Mesenchymal stem cell (in vitro differentiated cells and primary cell): ENCODE data around the gene PHIP.
"Not testable (repeated sequence)": the region's sequence is repeated elsewhere in the genome, so short reads cannot be mapped to it uniquely, and the experiment has no call there.

Experiments used
- DNase-seq: peaks from one replicate; pipeline ENCODE4 v3.0.0-alpha.2; 2013
- H2AFZ ChIP-seq: one replicate; pipeline ENCODE4 v1.6.1; 2013; ENCODE audit warnings: low read depth, mild to moderate bottlenecking, control low read depth, inconsistent platforms, low read length, moderate library complexity
- H2AK5ac ChIP-seq: 2 replicates; pipeline ENCODE4 v1.6.1; 2013; ENCODE audit warnings: low read length, moderate library complexity, mild to moderate bottlenecking, inconsistent platforms; ENCODE audit not compliant: severe bottlenecking
- H2BK120ac ChIP-seq: one replicate; pipeline ENCODE4 v1.6.1; 2013; ENCODE audit warnings: low read depth, mild to moderate bottlenecking, inconsistent platforms, low read length, moderate library complexity
- H2BK12ac ChIP-seq, 2 experiments: one replicate each; pipeline ENCODE4 v1.6.1; 2013; ENCODE audit warnings: inconsistent platforms in 2 of 2, low read length in 2 of 2, mild to moderate bottlenecking in 2 of 2, moderate library complexity in 2 of 2, control low read depth in 1 of 2
- H2BK15ac ChIP-seq: one replicate; pipeline ENCODE4 v1.6.1; 2013; ENCODE audit warnings: mild to moderate bottlenecking, low read depth, inconsistent platforms; ENCODE audit not compliant: poor library complexity, severe bottlenecking
- H2BK5ac ChIP-seq: 2 replicates; pipeline ENCODE4 v1.6.1; 2013; ENCODE audit warnings: low read depth, mild to moderate bottlenecking, low read length, control low read depth, inconsistent platforms; ENCODE audit not compliant: poor library complexity, severe bottlenecking
- H3K14ac ChIP-seq, 2 experiments: one replicate each; pipeline ENCODE4 v1.6.1; 2013; ENCODE audit warnings: inconsistent platforms in 2 of 2, low read length in 2 of 2, control low read depth in 1 of 2, mild to moderate bottlenecking in 1 of 2, moderate library complexity in 1 of 2
- H3K18ac ChIP-seq, 2 experiments: one replicate each; pipeline ENCODE4 v1.6.1; 2013; ENCODE audit warnings: inconsistent platforms in 2 of 2, low read length in 2 of 2, control low read depth in 1 of 2, low read depth in 1 of 2, mild to moderate bottlenecking in 1 of 2
- H3K23ac ChIP-seq, 2 experiments: one replicate each; pipeline ENCODE4 v1.6.1; 2013; ENCODE audit warnings: inconsistent platforms in 2 of 2, low read length in 2 of 2, mild to moderate bottlenecking in 2 of 2, moderate library complexity in 2 of 2, control low read depth in 1 of 2
- H3K27ac ChIP-seq: 2 replicates; pipeline ENCODE4 v1.5.1; 2013; ENCODE audit warnings: mild to moderate bottlenecking, moderate library complexity, low read length, control low read depth, inconsistent platforms; ENCODE audit not compliant: poor library complexity, severe bottlenecking
- H3K27me3 ChIP-seq, 2 experiments: 2 replicates each; pipeline versions ENCODE4 v1.6.1 to v1.7.0; 2013; ENCODE audit warnings: low read length in 2 of 2, mild to moderate bottlenecking in 2 of 2, moderate library complexity in 2 of 2, control low read depth in 1 of 2, inconsistent platforms in 1 of 2; ENCODE audit not compliant: control insufficient read depth in 1 of 2, insufficient read depth in 1 of 2
- H3K36me3 ChIP-seq, 2 experiments: 2 replicates each; pipeline versions ENCODE4 v1.6.1 to v1.7.0; 2013; ENCODE audit warnings: low read length in 2 of 2, control low read depth in 1 of 2, inconsistent platforms in 1 of 2, low read depth in 1 of 2, mild to moderate bottlenecking in 1 of 2; ENCODE audit not compliant: insufficient read depth in 2 of 2, control insufficient read depth in 1 of 2
- H3K4ac ChIP-seq, 2 experiments: one replicate each; pipeline ENCODE4 v1.6.1; 2013; ENCODE audit warnings: inconsistent platforms in 2 of 2, low read length in 2 of 2, mild to moderate bottlenecking in 2 of 2, moderate library complexity in 2 of 2, control low read depth in 1 of 2, low read depth in 1 of 2
- H3K4me1 ChIP-seq: 2 replicates; pipeline ENCODE4 v1.6.1; 2013; ENCODE audit warnings: low read depth, low read length, control low read depth; ENCODE audit not compliant: control insufficient read depth, insufficient read depth
- H3K4me2 ChIP-seq: 2 replicates; pipeline ENCODE4 v1.6.1; 2013; ENCODE audit warnings: low read length, mild to moderate bottlenecking, inconsistent platforms; ENCODE audit not compliant: poor library complexity, severe bottlenecking
- H3K4me3 ChIP-seq, 2 experiments: 2 replicates each; pipeline versions ENCODE4 v1.5.1 to v1.7.0; 2013; ENCODE audit warnings: low read length in 2 of 2, mild to moderate bottlenecking in 2 of 2, control low read depth in 1 of 2, low read depth in 1 of 2; ENCODE audit not compliant: insufficient read depth in 1 of 2
- H3K79me1 ChIP-seq: replicated peaks from 2 replicates; pipeline ENCODE4 v1.6.1; 2013; ENCODE audit warnings: mild to moderate bottlenecking, control low read depth, low read length, inconsistent platforms; ENCODE audit not compliant: poor library complexity, severe bottlenecking
- H3K9ac ChIP-seq: 2 replicates; pipeline ENCODE4 v1.7.0; 2013; ENCODE audit warnings: mild to moderate bottlenecking, low read length, moderate library complexity
- H3K9me3 ChIP-seq: 2 replicates; pipeline ENCODE4 v1.7.0; 2013; ENCODE audit warnings: mild to moderate bottlenecking, low read length; ENCODE audit not compliant: control insufficient read depth
- H4K8ac ChIP-seq: one replicate; pipeline ENCODE4 v1.6.1; 2013; ENCODE audit warnings: inconsistent platforms, mild to moderate bottlenecking, low read length, moderate library complexity
- H4K91ac ChIP-seq: one replicate; pipeline ENCODE4 v1.6.1; 2013; ENCODE audit warnings: mild to moderate bottlenecking, low read length, inconsistent platforms
- WGBS: methylation state at CpG from one replicate; pipeline ENCODE4 v1.1.7; 2013; ENCODE audit warnings: mixed read lengths; 5-methylcytosine and 5-hydroxymethylcytosine counted together

The PHIP gene

DNA sequence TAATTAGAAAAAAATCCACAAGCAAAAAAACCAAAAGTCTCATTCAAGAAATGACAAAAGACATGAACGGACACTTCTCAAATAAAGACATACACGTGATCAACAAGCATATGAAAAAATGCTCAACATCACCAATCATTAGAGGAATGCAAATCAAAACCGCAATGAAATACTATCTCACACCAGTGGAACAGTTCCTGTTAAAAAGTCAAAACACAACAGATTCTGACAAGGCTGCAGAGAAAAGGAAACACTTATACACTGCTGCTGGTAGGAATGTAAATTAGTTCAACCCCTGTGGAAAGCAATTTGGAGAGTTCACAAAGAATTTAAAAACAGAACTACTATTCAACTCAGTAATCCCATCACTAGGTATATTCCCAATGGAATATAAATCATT is 152.7 kb downstream of the PHIP start:
- no peak overlapping the region for H2BK5ac ChIP-seq
- no peak overlapping the region for H2AFZ ChIP-seq

DNA sequence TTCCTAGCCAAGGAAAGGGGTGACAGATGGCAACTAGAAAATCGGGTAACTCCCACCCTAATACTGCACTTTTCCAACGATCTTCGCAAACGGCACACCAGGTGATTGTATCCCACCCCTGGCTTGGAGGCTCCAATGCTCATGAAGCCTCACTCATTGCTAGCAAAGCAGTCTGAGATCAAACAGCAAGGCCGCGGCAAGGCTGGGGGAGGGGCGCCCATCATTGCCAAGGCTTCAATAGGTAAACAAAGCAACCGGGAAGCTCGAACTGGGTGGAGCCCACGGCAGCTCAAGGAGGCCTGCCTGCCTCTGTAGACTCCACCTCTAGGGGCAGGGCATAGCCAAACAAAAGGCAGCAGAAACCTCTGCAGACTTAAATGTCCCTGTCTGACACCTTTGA is 156.9 kb downstream of the PHIP start:
- H3K4ac ChIP-seq, H3K4me1 ChIP-seq, H3K14ac ChIP-seq, H2AK5ac ChIP-seq, H3K79me1 ChIP-seq, H4K8ac ChIP-seq, H2AFZ ChIP-seq, H2BK120ac ChIP-seq, H3K18ac ChIP-seq, H3K23ac ChIP-seq, H3K27ac ChIP-seq, DNase-seq, H3K9ac ChIP-seq, H3K27me3 ChIP-seq, H2BK5ac ChIP-seq, H3K4me2 ChIP-seq, H3K4me3 ChIP-seq, H4K91ac ChIP-seq, H2BK15ac ChIP-seq, H3K36me3 ChIP-seq, H2BK12ac ChIP-seq: not testable (repeated sequence)
- H3K9me3 ChIP-seq = peaks cover 37% of the 10 kb centered on the region
- WGBS = 95% methylated on average over 10 of the region's 10 CpGs

More for the DNA sequence above, 152.7 kb downstream of the PHIP start:
- Histone ChIP-seq H3K27ac (no peak overlapping the region), H4K8ac (no peak overlapping the region), H2BK12ac (no peak overlapping the region), H2BK120ac (no peak overlapping the region), H3K14ac (no peak overlapping the region), H3K18ac (no peak overlapping the region), H3K4ac (no peak overlapping the region), H3K27me3 (no peaks in the 10 kb centered on the region), H3K9me3 (peaks cover 13% of the 10 kb centered on the region), H4K91ac (no peak overlapping the region), H2BK15ac (no peak overlapping the region), H3K9ac (no peak overlapping the region), H2AK5ac (no peak overlapping the region), H3K4me2 (no peak overlapping the region), H3K4me3 (no peak overlapping the region), H3K36me3 (no peaks in the 10 kb centered on the region), H3K23ac (no peak overlapping the region), H3K79me1 (no peaks in the 10 kb centered on the region), H3K4me1 (no peaks in the 10 kb centered on the region)
- WGBS = 82% methylated on average over 3 of the region's 3 CpGs
- DNase-seq = no peak

DNA sequence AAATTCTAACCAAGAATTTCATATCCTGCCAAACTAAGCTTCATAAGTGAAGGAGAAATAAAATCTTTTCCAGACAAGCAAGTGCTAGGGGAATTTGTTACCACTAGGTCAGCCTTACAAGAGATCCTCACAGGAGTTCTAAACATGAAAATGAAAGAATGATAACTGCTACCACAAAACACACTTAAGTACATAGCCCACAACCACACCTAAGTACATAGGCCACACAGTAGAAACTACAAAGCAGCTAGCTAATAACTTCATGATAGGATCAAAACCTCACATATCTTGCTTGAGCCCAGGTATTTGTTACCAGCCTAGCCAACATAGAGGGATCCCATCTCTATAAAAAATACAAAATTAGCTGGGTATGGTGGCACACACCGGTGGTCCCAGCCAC is 160.3 kb downstream of the PHIP start:
- Histone ChIP-seq H3K4me1 (no peaks in the 10 kb centered on the region), H3K4me2 (no peak overlapping the region), H3K9ac (no peak overlapping the region), H3K9me3 (peaks cover 37% of the 10 kb centered on the region), H2BK120ac (no peak overlapping the region), H3K36me3 (no peaks in the 10 kb centered on the region), H2BK12ac (no peak overlapping the region), H3K27me3 (no peaks in the 10 kb centered on the region), H3K27ac (no peak overlapping the region), H3K79me1 (no peaks in the 10 kb centered on the region), H2BK15ac (no peak overlapping the region), H2AK5ac (no peak overlapping the region), H4K8ac (no peak overlapping the region), H2BK5ac (no peak overlapping the region), H3K18ac (no peak overlapping the region), H3K4ac (no peak overlapping the region), H3K4me3 (no peak overlapping the region), H3K14ac (no peak overlapping the region), H4K91ac (no peak overlapping the region), H2AFZ (no peak overlapping the region), H3K23ac (no peak overlapping the region)
- 100% methylated on average over 1 of the region's 1 CpG for WGBS
- DNase-seq = no peak

DNA sequence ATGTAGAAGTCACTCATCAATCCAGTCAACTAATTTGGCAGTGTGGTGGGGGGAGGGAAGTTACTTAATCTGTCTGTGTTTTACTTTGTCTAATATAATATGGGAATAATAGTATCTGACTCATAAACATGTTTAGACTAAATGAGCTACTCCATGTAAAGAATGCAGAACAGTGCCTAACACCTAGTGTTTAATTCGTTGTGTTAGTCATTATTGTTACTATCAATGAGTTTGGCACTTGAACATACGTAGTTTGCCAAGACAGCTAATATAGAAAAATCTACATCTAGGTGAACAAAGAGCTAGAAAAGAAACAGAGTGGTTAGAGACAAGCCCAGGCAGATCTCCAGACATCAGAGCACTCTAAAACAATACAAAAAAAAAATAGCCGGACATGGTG is 161.6 kb downstream of the PHIP start:
- no CpG with 5 or more reads among the region's 3 CpGs for WGBS
- no peak overlapping the region for H2AFZ ChIP-seq
- no peak overlapping the region for H3K23ac ChIP-seq
- no peak overlapping the region for H4K91ac ChIP-seq
- no peak overlapping the region for H3K18ac ChIP-seq
- no peak overlapping the region for H3K4me3 ChIP-seq
- H2BK15ac ChIP-seq = no peak overlapping the region
- no peak for DNase-seq
- no peak overlapping the region for H3K27ac ChIP-seq
- no peaks in the 10 kb centered on the region for H3K79me1 ChIP-seq
- no peak overlapping the region for H3K4ac ChIP-seq
- no peak overlapping the region for H3K9ac ChIP-seq
- H4K8ac ChIP-seq = no peak overlapping the region
- no peak overlapping the region for H3K4me2 ChIP-seq
- no peak overlapping the region for H2BK120ac ChIP-seq
- no peak overlapping the region for H2BK12ac ChIP-seq
- H3K27me3 ChIP-seq = no peaks in the 10 kb centered on the region
- no peak overlapping the region for H2BK5ac ChIP-seq
- H3K4me1 ChIP-seq = no peaks in the 10 kb centered on the region
- H3K14ac ChIP-seq = no peak overlapping the region
- H3K36me3 ChIP-seq = no peaks in the 10 kb centered on the region
- peaks cover 37% of the 10 kb centered on the region for H3K9me3 ChIP-seq
- no peak overlapping the region for H2AK5ac ChIP-seq
